ENCODE results near the gene MLXIPL. TPM values are rescaled to one million over a fixed set of nuclear protein-coding genes. Genes with fewer than 3 reads are reported as not detected.
"Not testable (repeated sequence)": the region's sequence is repeated elsewhere in the genome, so short reads cannot be mapped to it uniquely, and the experiment has no call there.

MLXIPL gene
- total RNA-seq, 4 donors from 2014 or later = 17.3 to 106 (median 28.4) TPM

DNA sequence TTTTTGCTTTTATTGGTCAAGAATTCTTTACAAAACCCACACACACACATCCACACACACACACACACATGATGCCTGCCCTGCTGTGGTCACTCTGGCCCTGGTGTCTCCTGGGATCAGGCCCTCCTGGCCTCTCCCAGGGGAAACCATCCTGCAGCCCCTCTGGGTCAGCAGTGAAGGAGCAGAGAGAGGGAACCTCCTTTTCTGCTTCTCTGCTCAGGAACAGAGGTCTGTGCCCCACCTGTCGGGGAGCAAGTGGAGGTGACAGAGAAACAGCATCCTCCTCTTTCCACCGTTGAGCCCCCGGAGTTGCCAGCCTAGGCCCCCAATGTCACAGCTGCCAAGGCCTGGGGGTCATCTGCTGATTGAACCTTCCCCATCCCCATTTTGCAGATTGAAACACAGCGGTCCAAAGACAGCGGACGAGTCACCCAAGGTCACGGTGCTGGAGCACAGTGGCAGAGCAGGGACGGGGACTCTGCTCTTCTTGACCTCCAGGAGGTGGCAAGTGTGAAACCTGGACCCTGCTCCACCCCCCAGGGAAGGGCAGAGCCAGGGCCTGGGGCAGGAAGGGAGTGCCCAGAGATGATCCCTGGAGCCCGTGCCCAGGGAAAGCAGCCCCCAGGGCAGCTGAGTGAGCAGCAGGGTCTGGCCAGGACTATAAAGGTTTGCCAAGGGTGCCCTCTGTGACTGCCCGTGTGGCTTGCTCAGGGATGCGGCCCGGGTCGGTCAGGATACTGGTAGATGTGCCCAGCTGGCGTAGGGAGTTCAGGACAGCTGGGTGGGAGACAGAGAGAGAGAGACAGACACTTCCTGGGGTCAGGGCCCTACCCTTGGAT, 30.9 kb downstream of the MLXIPL start:
- no peak for DNase-seq

GRCh38 chr7:73586911-73587310, 37.4 kb downstream of the MLXIPL start:
- no peaks in the 10 kb centered on the region for H3K9me3 ChIP-seq
- intact Hi-C loops (cut with DNase I; ENCODE audit: low total_unique reads) = no loop called here
- no peak overlapping the region for H3K27ac ChIP-seq
- no peaks in the 10 kb centered on the region for H3K27me3 ChIP-seq
- 89 to 91% methylated on average over 3 to 12 of the region's 12 CpGs for WGBS, 2 donors (ENCODE audit: low coverage in 1 of 2)
- no peak for TF ChIP-seq CTCF (IDR thresholded peaks at IDR 0.05)
- no peak for TF ChIP-seq POLR2AphosphoS5 (IDR thresholded peaks at IDR 0.05)
- TF ChIP-seq POLR2A (IDR thresholded peaks at IDR 0.05) = no peak
- TF ChIP-seq EP300 (IDR thresholded peaks at IDR 0.05; ENCODE audit: low read depth) = no peak
- H3K4me3 ChIP-seq = no peak overlapping the region
- DNase-seq = no peak
- in situ Hi-C loops (cut with MboI; ENCODE audit: low pct_ligation_motif_present in 1 of 4, low pct_unique_long_range_greater_than_20kb in 1 of 4, low sequenced_read_pairs in 3 of 4) = no loop called here
- no peaks in the 10 kb centered on the region for H3K36me3 ChIP-seq
- H3K4me1 ChIP-seq = peaks cover 0 to 4% (median 2%) of the 10 kb centered on the region in 4 donors

More for the DNA sequence above, 30.9 kb downstream of the MLXIPL start:
- Histone ChIP-seq H3K9me3 (no peaks in the 10 kb centered on the region), H3K27ac (no peak overlapping the region), H3K27me3 (no peaks in the 10 kb centered on the region), H3K36me3 (no peaks in the 10 kb centered on the region), H3K4me1 (no peaks in the 10 kb centered on the region), H3K4me3 (no peak overlapping the region)
- in situ Hi-C loops (cut with MboI; ENCODE audit: low pct_ligation_motif_present in 1 of 4, low pct_unique_long_range_greater_than_20kb in 1 of 4, low sequenced_read_pairs in 3 of 4) (no loop called here), intact Hi-C loops (cut with DNase I; ENCODE audit: low total_unique reads) (no loop called here)
- 74 to 87% methylated on average over 3 to 14 of the region's 14 CpGs for WGBS, 2 donors (ENCODE audit: low coverage in 1 of 2)
- TF ChIP-seq CTCF (IDR thresholded peaks at IDR 0.05) = no peak
- TF ChIP-seq POLR2AphosphoS5 (IDR thresholded peaks at IDR 0.05) = no peak
- no peak for TF ChIP-seq POLR2A (IDR thresholded peaks at IDR 0.05)
- TF ChIP-seq EP300 (IDR thresholded peaks at IDR 0.05; ENCODE audit: low read depth) = no peak

DNA sequence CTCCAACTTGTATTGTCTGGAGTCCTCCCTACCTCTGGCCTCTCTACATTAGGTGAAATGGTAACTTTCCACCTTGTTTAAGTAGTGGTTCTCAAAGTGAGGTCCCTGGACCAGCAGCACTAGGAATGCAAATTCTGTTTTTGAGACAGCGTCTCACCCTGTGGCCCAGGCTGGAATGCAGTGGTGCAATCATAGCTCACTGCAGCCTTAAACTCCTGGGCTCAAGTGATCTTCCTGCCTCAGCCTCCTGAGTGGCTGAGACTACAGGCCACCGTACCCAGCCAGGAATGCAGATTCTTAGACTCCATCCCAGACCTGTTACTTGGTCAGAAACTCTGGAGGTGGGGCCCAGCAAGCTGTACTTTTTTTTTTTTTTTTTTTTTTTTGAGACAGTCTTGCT, 39.1 kb downstream of the MLXIPL start:
- Histone ChIP-seq H3K4me1 (peaks cover 0 to 4% (median 2%) of the 10 kb centered on the region in 4 donors), H3K27ac (no peak overlapping the region), H3K9me3 (no peaks in the 10 kb centered on the region), H3K36me3 (no peaks in the 10 kb centered on the region), H3K4me3 (no peak overlapping the region), H3K27me3 (no peaks in the 10 kb centered on the region)
- TF ChIP-seq EP300 (IDR thresholded peaks at IDR 0.05; ENCODE audit: low read depth) (no peak), CTCF (IDR thresholded peaks at IDR 0.05) (no peak), POLR2A (IDR thresholded peaks at IDR 0.05) (no peak), POLR2AphosphoS5 (IDR thresholded peaks at IDR 0.05) (no peak)
- no peak for DNase-seq
- intact Hi-C loops (cut with DNase I; ENCODE audit: low total_unique reads) (no loop called here), in situ Hi-C loops (cut with MboI; ENCODE audit: low pct_ligation_motif_present in 1 of 4, low pct_unique_long_range_greater_than_20kb in 1 of 4, low sequenced_read_pairs in 3 of 4) (no loop called here)
- 80 to 82% methylated on average over 2 of the region's 2 CpGs for WGBS, 2 donors (ENCODE audit: low coverage in 1 of 2)

GRCh38 chr7:73582664-73583202, 41.6 kb downstream of the MLXIPL start:
- Histone ChIP-seq H3K4me3 (no peak overlapping the region), H3K9me3 (no peaks in the 10 kb centered on the region), H3K4me1 (peaks cover 0 to 10% (median 4%) of the 10 kb centered on the region in 4 donors), H3K27me3 (no peaks in the 10 kb centered on the region), H3K27ac (no peak overlapping the region), H3K36me3 (no peaks in the 10 kb centered on the region)
- in situ Hi-C loops (cut with MboI; ENCODE audit: low pct_ligation_motif_present in 1 of 4, low pct_unique_long_range_greater_than_20kb in 1 of 4, low sequenced_read_pairs in 3 of 4) (no loop called here), intact Hi-C loops (cut with DNase I; ENCODE audit: low total_unique reads) (no loop called here)
- DNase-seq = no peak
- no peak for TF ChIP-seq EP300 (IDR thresholded peaks at IDR 0.05; ENCODE audit: low read depth)
- no peak for TF ChIP-seq POLR2AphosphoS5 (IDR thresholded peaks at IDR 0.05)
- no peak for TF ChIP-seq POLR2A (IDR thresholded peaks at IDR 0.05)
- no peak for TF ChIP-seq CTCF (IDR thresholded peaks at IDR 0.05)
- 80 to 95% methylated on average over 1 to 6 of the region's 6 CpGs for WGBS, 2 donors (ENCODE audit: low coverage in 1 of 2)

GRCh38 chr7:73581006-73581405, 43.3 kb downstream of the MLXIPL start:
- H3K4me3 ChIP-seq; H3K27ac ChIP-seq; DNase-seq; H3K9me3 ChIP-seq; H3K27me3 ChIP-seq; intact Hi-C loops (cut with DNase I; ENCODE audit: low total_unique reads); H3K36me3 ChIP-seq; in situ Hi-C loops (cut with MboI; ENCODE audit: low pct_ligation_motif_present in 1 of 4, low pct_unique_long_range_greater_than_20kb in 1 of 4, low sequenced_read_pairs in 3 of 4): not testable (repeated sequence)
- peaks cover 11 to 25% (median 18%) of the 10 kb centered on the region in 4 donors for H3K4me1 ChIP-seq
- WGBS, 2 donors (ENCODE audit: low coverage in 1 of 2) = 84 to 95% methylated on average over 4 to 9 of the region's 9 CpGs
